HepG2 (cell line): ENCODE results near the gene KPNB1. TPM values are rescaled to one million over a fixed set of nuclear protein-coding genes. Genes with fewer than 3 reads are reported as not detected.

Experiments used
- ATF1 ChIP-seq: IDR thresholded peaks from 2 replicates; pipeline ENCODE4 v1.6.1; 2016; ENCODE audit warnings: mild to moderate bottlenecking, control low read depth
- FOXK1 ChIP-seq: sonication (generic); formaldehyde crosslinking; IDR thresholded peaks from 2 replicates; pipeline ENCODE4 v1.4.0; 2020; ENCODE audit warnings: low read depth, missing genetic modification reagents, borderline replicate concordance
- FOXP1 ChIP-seq, 2 experiments: fragments of 450-650 bp in 1 of 2; IDR thresholded peaks; 2 replicates each; pipeline ENCODE4 v1.6.1; 2017 to 2018; ENCODE audit warnings: antibody characterized with exemption in 1 of 2
- HNRNPL ChIP-seq: fragments of 200-400 bp; formaldehyde crosslinking; IDR thresholded peaks from 2 replicates; pipeline ENCODE4 v1.6.1; 2017; ENCODE audit warnings: mild to moderate bottlenecking, low read depth, low read length
- MAFG ChIP-seq: sonication (generic); formaldehyde crosslinking; IDR thresholded peaks from 2 replicates; pipeline ENCODE4 v1.5.1; 2020; ENCODE audit warnings: mild to moderate bottlenecking, missing genetic modification reagents
- MBNL3 ChIP-seq: fragments of 250-450 bp; sonication (Bioruptor Pico); conservative IDR thresholded peaks from 2 replicates; pipeline ENCODE4 v1.8.0; 2022; ENCODE audit warnings: mild to moderate bottlenecking, inconsistent platforms
- RFX1 ChIP-seq: fragments of 450-650 bp; IDR thresholded peaks from 2 replicates; pipeline ENCODE4 v1.6.1; 2017
- SP140L ChIP-seq: sonication (generic); formaldehyde crosslinking; IDR thresholded peaks from 2 replicates; pipeline ENCODE4 v1.4.0; 2020; ENCODE audit warnings: missing genetic modification reagents, borderline replicate concordance
- ZFP36L2 ChIP-seq: sonication (generic); formaldehyde crosslinking; IDR thresholded peaks from 2 replicates; pipeline ENCODE4 v1.4.0; 2020; ENCODE audit warnings: missing genetic modification reagents
- ZNF101 ChIP-seq: sonication (generic); formaldehyde crosslinking; IDR thresholded peaks from 2 replicates; pipeline ENCODE4 v1.4.0; 2020; ENCODE audit warnings: mild to moderate bottlenecking, low read depth, missing genetic modification reagents, borderline replicate concordance
- ZNF441 ChIP-seq: sonication (generic); formaldehyde crosslinking; IDR thresholded peaks from 2 replicates; pipeline ENCODE4 v1.7.0; 2021; ENCODE audit warnings: missing genetic modification reagents, borderline replicate concordance
- ZNF557 ChIP-seq: sonication (generic); formaldehyde crosslinking; IDR thresholded peaks from 2 replicates; pipeline ENCODE4 v1.4.0; 2020; ENCODE audit warnings: missing genetic modification reagents
- ZNF614 ChIP-seq: IDR thresholded peaks from 2 replicates; pipeline ENCODE4 v1.6.1; 2018; ENCODE audit warnings: missing biosample characterization, missing genetic modification reagents, inconsistent platforms, borderline replicate concordance
- polyA plus RNA-seq, 8 experiments: library from polyadenylated mRNA; depleted of rRNA in 3 of 8; stranded (reverse) in 7 of 8; unstranded in 1 of 8; fragments of >200 nt; fragmentation: Illumina TruSeq in 4 of 8; extraction: Trizol in 4 of 8; gene quantifications; 2 replicates each; pipeline versions ENCODE4 v1.2.1 to v1.2.3, GENCODE V29; 2011 to 2016; ENCODE audit warnings: low read depth in 4 of 8, missing spikeins in 1 of 8, mixed read lengths in 1 of 8; ENCODE audit not compliant: insufficient read depth in 1 of 8
- total RNA-seq, 5 experiments: library from RNA; depleted of rRNA; stranded (reverse); fragments of >200 nt; fragmentation: Illumina TruSeq; extraction: Trizol; gene quantifications; 2 replicates each; pipeline ENCODE4 v1.2.3, GENCODE V29; 2016; ENCODE audit warnings: low read depth in 1 of 5
- TF ChIP-seq, protein P1 (sequence below): sonication (generic); formaldehyde crosslinking; IDR thresholded peaks from 2 replicates; pipeline ENCODE4 v1.9.0; 2021; ENCODE audit warnings: mild to moderate bottlenecking, missing genetic modification reagents
- TF ChIP-seq, protein P2 (sequence below): sonication (generic); formaldehyde crosslinking; IDR thresholded peaks from 2 replicates; pipeline ENCODE4 v1.4.0; 2020; ENCODE audit warnings: missing genetic modification reagents, borderline replicate concordance

The KPNB1 gene
- total and polyA plus RNA-seq, 2 of the 13 experiments (the other 11 are each of a cell fraction or from before 2014, with no cell fraction given): 164 to 424 TPM

DNA sequence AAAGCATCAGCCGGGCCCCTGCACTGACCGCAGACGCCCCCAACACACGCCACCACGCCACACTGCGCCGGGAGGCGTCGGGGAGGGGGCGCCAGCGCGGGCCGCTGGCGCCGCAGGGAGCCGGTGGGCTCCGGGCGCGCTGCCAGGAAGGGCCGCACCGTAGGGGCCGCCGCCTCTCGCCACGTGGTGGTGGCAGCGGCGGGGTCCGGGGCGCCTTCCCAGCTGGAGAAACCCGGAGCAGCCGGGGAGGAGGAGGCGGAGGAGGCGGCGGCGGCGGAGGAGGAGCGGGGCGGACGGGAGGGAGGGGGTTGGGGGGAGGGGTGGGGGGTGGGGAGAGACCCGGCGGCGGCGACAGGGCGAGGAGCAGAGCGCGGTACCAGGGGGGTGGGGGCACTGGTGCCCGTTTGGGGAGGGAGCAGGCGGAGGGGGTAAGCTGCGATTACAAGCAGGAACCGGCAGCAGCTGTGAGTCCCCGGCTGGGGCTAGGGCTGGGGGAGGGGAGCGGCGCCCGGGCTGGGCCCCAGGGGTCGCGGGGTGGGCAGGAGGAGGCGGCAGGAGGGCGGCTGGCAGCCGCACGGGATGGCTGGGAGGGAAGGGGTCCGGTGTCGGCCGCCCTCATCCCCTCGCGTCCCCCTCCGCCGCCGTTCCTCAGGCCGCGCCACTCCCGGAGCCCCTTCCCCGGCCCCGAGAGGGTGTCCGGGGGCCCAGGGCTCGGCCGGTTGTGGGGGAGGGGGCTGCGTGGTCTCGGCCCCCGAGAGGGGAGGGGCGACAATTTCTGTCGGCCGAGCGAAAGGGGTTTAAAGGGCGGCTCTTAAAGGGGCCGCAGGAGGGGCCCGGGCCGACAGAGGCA, 44.2 kb downstream of the KPNB1 start, which contains the start of gene TBKBP1 (continued):
- TF ChIP-seq, protein P1, sequence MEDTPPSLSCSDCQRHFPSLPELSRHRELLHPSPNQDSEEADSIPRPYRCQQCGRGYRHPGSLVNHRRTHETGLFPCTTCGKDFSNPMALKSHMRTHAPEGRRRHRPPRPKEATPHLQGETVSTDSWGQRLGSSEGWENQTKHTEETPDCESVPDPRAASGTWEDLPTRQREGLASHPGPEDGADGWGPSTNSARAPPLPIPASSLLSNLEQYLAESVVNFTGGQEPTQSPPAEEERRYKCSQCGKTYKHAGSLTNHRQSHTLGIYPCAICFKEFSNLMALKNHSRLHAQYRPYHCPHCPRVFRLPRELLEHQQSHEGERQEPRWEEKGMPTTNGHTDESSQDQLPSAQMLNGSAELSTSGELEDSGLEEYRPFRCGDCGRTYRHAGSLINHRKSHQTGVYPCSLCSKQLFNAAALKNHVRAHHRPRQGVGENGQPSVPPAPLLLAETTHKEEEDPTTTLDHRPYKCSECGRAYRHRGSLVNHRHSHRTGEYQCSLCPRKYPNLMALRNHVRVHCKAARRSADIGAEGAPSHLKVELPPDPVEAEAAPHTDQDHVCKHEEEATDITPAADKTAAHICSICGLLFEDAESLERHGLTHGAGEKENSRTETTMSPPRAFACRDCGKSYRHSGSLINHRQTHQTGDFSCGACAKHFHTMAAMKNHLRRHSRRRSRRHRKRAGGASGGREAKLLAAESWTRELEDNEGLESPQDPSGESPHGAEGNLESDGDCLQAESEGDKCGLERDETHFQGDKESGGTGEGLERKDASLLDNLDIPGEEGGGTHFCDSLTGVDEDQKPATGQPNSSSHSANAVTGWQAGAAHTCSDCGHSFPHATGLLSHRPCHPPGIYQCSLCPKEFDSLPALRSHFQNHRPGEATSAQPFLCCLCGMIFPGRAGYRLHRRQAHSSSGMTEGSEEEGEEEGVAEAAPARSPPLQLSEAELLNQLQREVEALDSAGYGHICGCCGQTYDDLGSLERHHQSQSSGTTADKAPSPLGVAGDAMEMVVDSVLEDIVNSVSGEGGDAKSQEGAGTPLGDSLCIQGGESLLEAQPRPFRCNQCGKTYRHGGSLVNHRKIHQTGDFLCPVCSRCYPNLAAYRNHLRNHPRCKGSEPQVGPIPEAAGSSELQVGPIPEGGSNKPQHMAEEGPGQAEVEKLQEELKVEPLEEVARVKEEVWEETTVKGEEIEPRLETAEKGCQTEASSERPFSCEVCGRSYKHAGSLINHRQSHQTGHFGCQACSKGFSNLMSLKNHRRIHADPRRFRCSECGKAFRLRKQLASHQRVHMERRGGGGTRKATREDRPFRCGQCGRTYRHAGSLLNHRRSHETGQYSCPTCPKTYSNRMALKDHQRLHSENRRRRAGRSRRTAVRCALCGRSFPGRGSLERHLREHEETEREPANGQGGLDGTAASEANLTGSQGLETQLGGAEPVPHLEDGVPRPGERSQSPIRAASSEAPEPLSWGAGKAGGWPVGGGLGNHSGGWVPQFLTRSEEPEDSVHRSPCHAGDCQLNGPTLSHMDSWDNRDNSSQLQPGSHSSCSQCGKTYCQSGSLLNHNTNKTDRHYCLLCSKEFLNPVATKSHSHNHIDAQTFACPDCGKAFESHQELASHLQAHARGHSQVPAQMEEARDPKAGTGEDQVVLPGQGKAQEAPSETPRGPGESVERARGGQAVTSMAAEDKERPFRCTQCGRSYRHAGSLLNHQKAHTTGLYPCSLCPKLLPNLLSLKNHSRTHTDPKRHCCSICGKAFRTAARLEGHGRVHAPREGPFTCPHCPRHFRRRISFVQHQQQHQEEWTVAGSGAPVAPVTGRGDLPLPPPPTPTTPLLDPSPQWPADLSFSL (CRISPR knock-in tag): no peak
- TF ChIP-seq ZNF441 (CRISPR knock-in tag): no peak
- TF ChIP-seq ZFP36L2 (CRISPR knock-in tag): no peak
- TF ChIP-seq, protein P2, sequence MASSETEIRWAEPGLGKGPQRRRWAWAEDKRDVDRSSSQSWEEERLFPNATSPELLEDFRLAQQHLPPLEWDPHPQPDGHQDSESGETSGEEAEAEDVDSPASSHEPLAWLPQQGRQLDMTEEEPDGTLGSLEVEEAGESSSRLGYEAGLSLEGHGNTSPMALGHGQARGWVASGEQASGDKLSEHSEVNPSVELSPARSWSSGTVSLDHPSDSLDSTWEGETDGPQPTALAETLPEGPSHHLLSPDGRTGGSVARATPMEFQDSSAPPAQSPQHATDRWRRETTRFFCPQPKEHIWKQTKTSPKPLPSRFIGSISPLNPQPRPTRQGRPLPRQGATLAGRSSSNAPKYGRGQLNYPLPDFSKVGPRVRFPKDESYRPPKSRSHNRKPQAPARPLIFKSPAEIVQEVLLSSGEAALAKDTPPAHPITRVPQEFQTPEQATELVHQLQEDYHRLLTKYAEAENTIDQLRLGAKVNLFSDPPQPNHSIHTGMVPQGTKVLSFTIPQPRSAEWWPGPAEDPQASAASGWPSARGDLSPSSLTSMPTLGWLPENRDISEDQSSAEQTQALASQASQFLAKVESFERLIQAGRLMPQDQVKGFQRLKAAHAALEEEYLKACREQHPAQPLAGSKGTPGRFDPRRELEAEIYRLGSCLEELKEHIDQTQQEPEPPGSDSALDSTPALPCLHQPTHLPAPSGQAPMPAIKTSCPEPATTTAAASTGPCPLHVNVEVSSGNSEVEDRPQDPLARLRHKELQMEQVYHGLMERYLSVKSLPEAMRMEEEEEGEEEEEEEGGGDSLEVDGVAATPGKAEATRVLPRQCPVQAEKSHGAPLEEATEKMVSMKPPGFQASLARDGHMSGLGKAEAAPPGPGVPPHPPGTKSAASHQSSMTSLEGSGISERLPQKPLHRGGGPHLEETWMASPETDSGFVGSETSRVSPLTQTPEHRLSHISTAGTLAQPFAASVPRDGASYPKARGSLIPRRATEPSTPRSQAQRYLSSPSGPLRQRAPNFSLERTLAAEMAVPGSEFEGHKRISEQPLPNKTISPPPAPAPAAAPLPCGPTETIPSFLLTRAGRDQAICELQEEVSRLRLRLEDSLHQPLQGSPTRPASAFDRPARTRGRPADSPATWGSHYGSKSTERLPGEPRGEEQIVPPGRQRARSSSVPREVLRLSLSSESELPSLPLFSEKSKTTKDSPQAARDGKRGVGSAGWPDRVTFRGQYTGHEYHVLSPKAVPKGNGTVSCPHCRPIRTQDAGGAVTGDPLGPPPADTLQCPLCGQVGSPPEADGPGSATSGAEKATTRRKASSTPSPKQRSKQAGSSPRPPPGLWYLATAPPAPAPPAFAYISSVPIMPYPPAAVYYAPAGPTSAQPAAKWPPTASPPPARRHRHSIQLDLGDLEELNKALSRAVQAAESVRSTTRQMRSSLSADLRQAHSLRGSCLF (CRISPR knock-in tag): no peak
- TF ChIP-seq SP140L (CRISPR knock-in tag): no peak
- TF ChIP-seq ZNF101: no peak
- TF ChIP-seq RFX1: no peak
- no peak for TF ChIP-seq MBNL3 (CRISPR knock-in tag)
- TF ChIP-seq ZNF557 (CRISPR knock-in tag): no peak
- no peak for TF ChIP-seq ATF1
- TF ChIP-seq FOXK1 (CRISPR knock-in tag): peak; percentile 15; the same call in 1 of the 2 replicates
- no peak for TF ChIP-seq FOXP1 (IDR thresholded peaks at IDR 0.05)
- no peak for TF ChIP-seq FOXP1 (CRISPR knock-in tag; IDR thresholded peaks at IDR 0.05)
- TF ChIP-seq MAFG (CRISPR knock-in tag): no peak
- TF ChIP-seq ZNF614: peak; percentile 47; the same call in 1 of the 2 replicates
- no peak for TF ChIP-seq HNRNPL
